Measurements from ENCODE around the gene ACOX3.

DNA sequence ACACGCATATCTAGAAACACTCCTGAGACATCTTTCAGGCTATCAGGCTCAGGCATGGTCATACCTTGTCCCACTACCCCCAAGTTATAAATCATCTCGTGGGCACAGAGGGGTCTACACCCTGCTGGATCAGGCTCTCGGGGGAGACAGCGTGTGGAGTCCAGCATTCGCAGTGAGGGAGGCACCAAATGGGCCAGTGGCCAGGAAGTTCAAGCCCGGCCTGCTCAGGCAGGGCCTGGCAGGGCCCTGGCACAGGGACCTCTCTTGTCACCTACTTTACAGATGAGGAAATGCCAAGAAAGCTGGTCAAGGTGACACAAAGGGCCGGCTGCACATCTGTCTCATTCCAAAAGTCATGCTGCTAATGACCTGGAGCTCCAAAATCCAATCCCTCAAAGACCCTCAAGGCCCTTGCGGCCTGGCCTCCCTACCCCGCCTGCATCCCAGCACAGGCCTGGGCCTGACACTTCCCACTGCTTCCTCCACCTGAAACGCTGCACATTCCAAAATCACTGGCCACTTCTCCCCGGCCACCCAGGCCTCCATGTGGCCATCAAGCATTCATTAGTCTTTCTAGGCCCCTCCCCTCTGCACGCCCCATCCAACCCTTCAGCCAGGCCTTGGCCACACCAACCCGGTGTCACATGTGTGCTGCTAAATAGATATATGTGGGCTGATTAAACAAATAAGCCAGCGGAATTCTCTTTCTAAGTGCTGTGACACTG, 35.6 kb downstream of the ACOX3 start:
- TF ChIP-seq, protein P1, sequence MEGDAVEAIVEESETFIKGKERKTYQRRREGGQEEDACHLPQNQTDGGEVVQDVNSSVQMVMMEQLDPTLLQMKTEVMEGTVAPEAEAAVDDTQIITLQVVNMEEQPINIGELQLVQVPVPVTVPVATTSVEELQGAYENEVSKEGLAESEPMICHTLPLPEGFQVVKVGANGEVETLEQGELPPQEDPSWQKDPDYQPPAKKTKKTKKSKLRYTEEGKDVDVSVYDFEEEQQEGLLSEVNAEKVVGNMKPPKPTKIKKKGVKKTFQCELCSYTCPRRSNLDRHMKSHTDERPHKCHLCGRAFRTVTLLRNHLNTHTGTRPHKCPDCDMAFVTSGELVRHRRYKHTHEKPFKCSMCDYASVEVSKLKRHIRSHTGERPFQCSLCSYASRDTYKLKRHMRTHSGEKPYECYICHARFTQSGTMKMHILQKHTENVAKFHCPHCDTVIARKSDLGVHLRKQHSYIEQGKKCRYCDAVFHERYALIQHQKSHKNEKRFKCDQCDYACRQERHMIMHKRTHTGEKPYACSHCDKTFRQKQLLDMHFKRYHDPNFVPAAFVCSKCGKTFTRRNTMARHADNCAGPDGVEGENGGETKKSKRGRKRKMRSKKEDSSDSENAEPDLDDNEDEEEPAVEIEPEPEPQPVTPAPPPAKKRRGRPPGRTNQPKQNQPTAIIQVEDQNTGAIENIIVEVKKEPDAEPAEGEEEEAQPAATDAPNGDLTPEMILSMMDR (IDR thresholded peaks at IDR 0.05 in 4 of 5, conservative IDR thresholded peaks at IDR 0.05 in 1 of 5), result no peak
- no peak for TF ChIP-seq POLR2A (IDR thresholded peaks at IDR 0.05)
